K562 (cell line): Measurements from ENCODE around the gene GPR78. TPM values are rescaled to one million over a fixed set of nuclear protein-coding genes. Genes with fewer than 3 reads are reported as not detected.

Source experiments
- ATAC-seq: fragments of 200-7000 bp; cut with Tn5 transposase; 3 replicates; pipeline ENCODE4 v1.9.1; 2020; ENCODE audit warnings: moderate library complexity
- BruUV-seq: library from RNA; stranded (reverse); fragments of 400-500 nt; replicated peaks from 2 replicates; lab custom pipeline; 2021; lab: Mats Ljungman, UMichigan
- CTCF ChIA-PET: fragments of 300-600 bp; formaldehyde crosslinking; extraction: SDS; loops from one replicate; lab custom pipeline; 2021; ENCODE audit warnings: low intra/inter-chr PET ratio; lab: Yijun Ruan, JAX
- POLR2A ChIA-PET: fragments of 300-600, 350-650 bp; sonication (Branson Sonifier 250); formaldehyde crosslinking; extraction: SDS; loops from one replicate; lab custom pipeline; 2021; ENCODE audit warnings: antibody characterized with exemption, inconsistent platforms; lab: Yijun Ruan, JAX
- DNase-seq, 4 experiments: peaks; one replicate each; pipeline versions ENCODE4 v3.0.0 to v3.0.0-alpha.2; 2011 to 2018; ENCODE audit warnings: low spot score in 3 of 4, mixed read lengths in 3 of 4; ENCODE audit errors: extremely low read depth in 1 of 4
- FAIRE-seq: peaks from 2 replicates; lab custom pipeline; 2011; peaks lifted over from hg19 to GRCh38; lab: Jason Lieb, UNC
- H2AFZ ChIP-seq: 2 replicates; pipeline ENCODE4 v1.6.0; 2011; ENCODE audit warnings: low read depth, low read length, control low read depth, inconsistent platforms
- H3K27ac ChIP-seq: fragments of 200-600 bp; 3 replicates; pipeline ENCODE4 v1.8.0; 2011; ENCODE audit warnings: low read depth, mild to moderate bottlenecking, control low read depth, inconsistent platforms, low read length, moderate library complexity, mixed read lengths; ENCODE audit errors: extremely low read depth
- H3K27me3 ChIP-seq, 2 experiments: fragments of 300-600 bp in 1 of 2; 2 replicates in 1 of 2; 3 replicates in 1 of 2; pipeline versions ENCODE4 v1.6.0 to v1.8.0; 2011; ENCODE audit warnings: inconsistent platforms in 2 of 2, low read length in 2 of 2, mild to moderate bottlenecking in 1 of 2, mixed read lengths in 1 of 2, moderate library complexity in 1 of 2; ENCODE audit not compliant: control insufficient read depth in 2 of 2, insufficient read depth in 2 of 2
- H3K36me3 ChIP-seq: fragments of 300-600 bp; 3 replicates; pipeline ENCODE4 v1.8.0; 2011; ENCODE audit warnings: mild to moderate bottlenecking, low read length, inconsistent platforms; ENCODE audit not compliant: control insufficient read depth, insufficient read depth
- H3K4me1 ChIP-seq, 2 experiments: fragments of 200-600 bp in 1 of 2; replicated peaks in 1 of 2; 2 replicates in 1 of 2; 3 replicates in 1 of 2; pipeline versions ENCODE4 v1.5.1 to v1.8.0; 2011; ENCODE audit warnings: inconsistent platforms in 2 of 2, low read length in 2 of 2, mild to moderate bottlenecking in 1 of 2, mixed read lengths in 1 of 2, moderate library complexity in 1 of 2; ENCODE audit not compliant: control insufficient read depth in 2 of 2, insufficient read depth in 2 of 2
- H3K4me2 ChIP-seq: 2 replicates; pipeline ENCODE4 v1.6.1; 2011; ENCODE audit warnings: low read length, control low read depth, inconsistent platforms, mixed read lengths; ENCODE audit not compliant: insufficient read depth
- H3K4me3 ChIP-seq: fragments of 200-600 bp; sonication (generic), shearing (Covaris generic); 2 replicates; pipeline ENCODE4 v1.5.1; 2016; ENCODE audit warnings: control low read depth, inconsistent platforms
- H3K79me2 ChIP-seq: fragments of 200-600 bp; 3 replicates; pipeline ENCODE4 v1.8.0; 2011; ENCODE audit warnings: low read length, inconsistent platforms; ENCODE audit not compliant: control insufficient read depth, insufficient read depth
- H3K9ac ChIP-seq, 2 experiments: 2 replicates each; pipeline versions ENCODE4 v1.6.0 to v1.6.1; 2011; ENCODE audit warnings: low read depth in 2 of 2, low read length in 2 of 2, control low read depth in 1 of 2, inconsistent platforms in 1 of 2, mild to moderate bottlenecking in 1 of 2, mixed read lengths in 1 of 2; ENCODE audit not compliant: insufficient read depth in 1 of 2
- H3K9me1 ChIP-seq: one replicate; pipeline ENCODE4 v1.6.0; 2011; ENCODE audit warnings: inconsistent platforms, mild to moderate bottlenecking, low read length, moderate library complexity; ENCODE audit not compliant: control insufficient read depth, insufficient read depth
- H3K9me3 ChIP-seq: replicated peaks from 2 replicates; pipeline ENCODE4 v1.5.1; 2011; ENCODE audit warnings: low read depth, low read length, inconsistent platforms; ENCODE audit not compliant: control insufficient read depth, insufficient read depth
- H4K20me1 ChIP-seq: replicated peaks from 2 replicates; pipeline ENCODE4 v1.6.1; 2011; ENCODE audit warnings: low read length, inconsistent platforms, mixed read lengths; ENCODE audit not compliant: control insufficient read depth, insufficient read depth
- ARID4B ChIP-seq: sonication (generic); formaldehyde crosslinking; IDR thresholded peaks from 2 replicates; pipeline ENCODE4 v1.8.0; 2022; ENCODE audit warnings: mild to moderate bottlenecking, missing genetic modification reagents
- ATF3 ChIP-seq, 2 experiments: fragments of 450-650 bp in 1 of 2; sonication (generic) in 1 of 2; formaldehyde crosslinking in 1 of 2; IDR thresholded peaks in 1 of 2; conservative IDR thresholded peaks in 1 of 2; 2 replicates each; pipeline versions ENCODE4 v1.6.1 to v1.8.1; 2016 to 2023; ENCODE audit warnings: mild to moderate bottlenecking in 2 of 2, moderate library complexity in 2 of 2, inconsistent platforms in 1 of 2, missing genetic modification reagents in 1 of 2
- CTBP1 ChIP-seq: fragments of 450-650 bp; IDR thresholded peaks from 2 replicates; pipeline ENCODE4 v1.6.1; 2016; ENCODE audit warnings: borderline replicate concordance
- FOSL1 ChIP-seq: fragments of 200-800 bp; sonication (Bioruptor generic); conservative IDR thresholded peaks from 2 replicates; pipeline ENCODE4 v1.6.1; 2016; ENCODE audit warnings: missing genetic modification characterization, missing compliant biosample characterization
- HBP1 ChIP-seq: fragments of 450-650 bp; formaldehyde crosslinking; IDR thresholded peaks from 2 replicates; pipeline ENCODE4 v1.4.0; 2022; ENCODE audit warnings: missing genetic modification characterization
- WGBS: fragments of 100-300 bp; shearing (Covaris generic); methylation state at CpG from one replicate; pipeline ENCODE4 v1.1.6; 2016; ENCODE audit warnings: low coverage, mixed read lengths; ENCODE audit not compliant: insufficient coverage; ENCODE audit errors: missing lambda C conversion rate; 5-methylcytosine and 5-hydroxymethylcytosine counted together
- in situ Hi-C: fragments of 300-500 bp; cut with MboI; formaldehyde crosslinking; loops from 4 replicates; pipeline ENCODE4 v1.15.0; 2018; ENCODE audit warnings: inconsistent platforms, mixed read lengths
- intact Hi-C: fragments of 100-400 bp; cut with micrococcal nuclease; formaldehyde crosslinking; loops from 2 replicates; pipeline ENCODE4 v1.14.2; 2022
- polyA plus RNA-seq, 8 experiments: library from polyadenylated mRNA; depleted of rRNA in 4 of 8; stranded (reverse) in 5 of 8; unstranded in 3 of 8; fragments of >200 nt; fragmentation: Nextera tagmentation in 2 of 8; fragmentation: Illumina TruSeq in 1 of 8; extraction: Ambion mirVana in 2 of 8; extraction: Trizol in 1 of 8; gene quantifications; 2 replicates each; pipeline versions ENCODE4 v1.2.1 to v1.2.3, GENCODE V29; 2011 to 2014; ENCODE audit warnings: inconsistent platforms in 1 of 8, missing spikeins in 1 of 8
- total RNA-seq, 7 experiments: library from RNA; depleted of rRNA in 6 of 7; stranded (reverse); fragments of >200 nt in 6 of 7; fragmentation: Illumina TruSeq in 2 of 7; extraction: Trizol in 2 of 7; gene quantifications; 2 replicates each; pipeline versions ENCODE4 v1.2.1 to v1.2.3, GENCODE V29; 2011 to 2021; ENCODE audit warnings: low replicate concordance in 1 of 7

GPR78 gene
- total and polyA plus RNA-seq, 9 of the 15 experiments (the other 6 are each of a cell fraction or from before 2014, with no cell fraction given), result 0.04 to 0.13 (median 0.07) TPM; not detected in 4

- H3K36me3 ChIP-seq, result no peaks in the 10 kb centered on the region
- H3K79me2 ChIP-seq, result no peaks in the 10 kb centered on the region
- CTCF ChIA-PET, result no interaction called here
- no peak for ATAC-seq
- FAIRE-seq, result no peak
- intact Hi-C loops (no loop called here), in situ Hi-C loops (no loop called here)
- DNase-seq, result no peak
- no peaks in the 10 kb centered on the region; the same call in 1 of the 2 replicates for H3K9me3 ChIP-seq
- no peak overlapping the region for H3K4me3 ChIP-seq
- H3K9ac ChIP-seq, result no peak overlapping the region
- peak; percentile 44 for TF ChIP-seq ATF3 (IDR thresholded peaks at IDR 0.05)
- no peak for TF ChIP-seq ATF3 (CRISPR knock-in tag; conservative IDR thresholded peaks at IDR 0.05)
- TF ChIP-seq FOSL1, result peak; percentile 31; the same call in 1 of the 2 replicates
- no peak for TF ChIP-seq HBP1 (CRISPR knock-in tag)
- TF ChIP-seq CTBP1, result 0 out of 2 replicates have a peak, but pooled peaks have one; percentile 15
- no peak for TF ChIP-seq ARID4B
- POLR2A ChIA-PET, result interaction anchor here (0.6 to 1.8 kb wide), 3 partner anchors 8 to 15 kb away, joined by 4 to 6 read pairs (median 5); no protein-coding TSS in a partner anchor
- H3K27ac ChIP-seq, result no peak overlapping the region
- BruUV-seq, result no TSS peak
- WGBS, result 27% methylated on average over 15 of the region's 15 CpGs
- H3K4me2 ChIP-seq, result no peak overlapping the region
- H4K20me1 ChIP-seq, result no peaks in the 10 kb centered on the region
- H3K4me1 ChIP-seq, result no peaks in the 10 kb centered on the region; a peak in 2 of 5 replicates
- no peak overlapping the region for H2AFZ ChIP-seq
- no peaks in the 10 kb centered on the region for H3K27me3 ChIP-seq
- H3K9me1 ChIP-seq, result no peaks in the 10 kb centered on the region
These were observed 41.3 kb upstream of the GPR78 start for GRCh38 chr4:8538703-8539567.
